HG03135 (cell line): ENCODE data around the gene ATXN2.
"Not testable (repeated sequence)": the region's sequence is repeated elsewhere in the genome, so short reads cannot be mapped to it uniquely, and the experiment has no call there.

Experiments used
- ATAC-seq: cut with Tn5 transposase; IDR thresholded peaks from one replicate; pipeline ENCODE4 v1.9.1; 2021; ENCODE audit warnings: mild to moderate bottlenecking, moderate library complexity; ENCODE audit not compliant: unreplicated experiment

The ATXN2 gene

DNA sequence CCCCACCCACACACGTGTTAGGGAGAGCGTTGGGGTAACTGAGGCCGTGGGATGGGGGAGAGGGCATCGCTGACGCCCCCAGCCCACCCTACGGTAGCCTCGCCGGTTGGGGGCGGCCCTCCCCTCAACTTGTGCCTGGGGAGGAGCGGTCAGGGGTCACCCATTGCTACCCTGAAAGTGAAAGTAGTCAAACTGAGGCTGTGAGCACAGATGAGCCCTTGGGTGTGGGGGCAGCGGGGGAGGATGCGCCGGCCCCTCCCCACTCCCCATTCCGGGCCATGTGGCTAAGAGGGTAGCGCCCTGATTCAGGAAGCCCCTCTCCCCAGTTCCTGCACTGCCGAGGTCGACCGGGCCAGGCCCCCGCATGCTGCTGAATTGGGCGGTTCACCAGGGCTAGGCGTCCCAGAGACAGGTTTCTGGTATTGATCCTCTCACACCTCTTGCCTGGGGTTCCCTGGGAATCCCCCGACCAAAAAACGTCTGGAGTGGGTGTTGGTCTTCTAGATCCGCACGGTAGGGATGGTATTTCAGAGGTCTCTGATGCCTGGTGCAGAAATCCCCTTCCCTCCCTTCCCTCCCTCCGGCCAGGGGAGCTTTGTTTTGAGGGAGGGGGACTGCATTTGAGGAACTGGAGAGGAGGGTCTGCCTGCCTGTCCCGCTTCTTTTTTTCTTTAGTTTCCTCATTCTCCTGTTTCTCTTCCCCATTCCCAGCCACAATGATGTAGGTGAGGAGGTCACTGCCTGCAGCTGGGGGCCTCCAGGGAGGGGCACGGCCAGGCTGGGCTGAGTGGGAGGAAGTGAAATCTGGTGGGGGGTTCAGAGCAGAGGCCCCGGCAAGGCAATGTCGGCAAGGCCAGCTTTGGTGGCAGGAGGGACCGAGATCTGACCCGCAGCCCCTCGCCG is 192.4 kb downstream of the ATXN2 start:
- no peak for ATAC-seq

DNA sequence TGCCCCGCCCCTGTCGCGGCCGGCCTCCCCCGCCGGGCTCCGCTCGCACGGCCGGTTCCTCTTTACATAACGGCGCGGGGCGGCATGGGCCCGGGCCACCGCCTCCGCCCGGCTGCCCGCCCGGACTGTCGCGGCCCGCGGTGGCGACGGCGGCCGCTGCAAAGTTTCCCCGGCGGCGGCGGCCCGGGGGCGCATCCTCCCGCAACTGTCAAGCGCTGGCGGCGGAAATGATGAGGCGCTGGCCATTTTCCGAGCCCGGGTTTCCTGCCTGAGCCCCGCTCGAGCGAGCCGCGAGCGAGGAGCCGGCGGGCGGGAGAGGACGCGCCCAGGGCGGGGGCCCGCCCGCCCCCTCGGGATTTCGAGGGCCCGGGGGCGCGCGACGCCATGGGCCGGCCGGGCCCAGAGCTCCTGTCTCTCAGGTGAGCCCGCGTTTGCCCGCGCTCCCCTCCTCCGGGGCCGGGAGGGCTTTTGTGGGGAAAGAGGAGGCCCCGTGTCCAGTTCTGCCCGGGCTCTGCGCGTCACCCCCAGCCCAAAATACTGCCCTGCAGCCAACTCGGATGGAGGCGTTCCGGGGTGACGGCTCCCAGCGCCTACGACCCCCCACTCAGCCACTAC is 193.1 kb downstream of the ATXN2 start, which contains the start of gene SH2B3:
SH2B3 (plus strand) TSS at position 65 of the 615 bp plus-strand sequence. CDS start 12,223 bp downstream, outside the sequence.
- ATAC-seq = peak; percentile 11

DNA sequence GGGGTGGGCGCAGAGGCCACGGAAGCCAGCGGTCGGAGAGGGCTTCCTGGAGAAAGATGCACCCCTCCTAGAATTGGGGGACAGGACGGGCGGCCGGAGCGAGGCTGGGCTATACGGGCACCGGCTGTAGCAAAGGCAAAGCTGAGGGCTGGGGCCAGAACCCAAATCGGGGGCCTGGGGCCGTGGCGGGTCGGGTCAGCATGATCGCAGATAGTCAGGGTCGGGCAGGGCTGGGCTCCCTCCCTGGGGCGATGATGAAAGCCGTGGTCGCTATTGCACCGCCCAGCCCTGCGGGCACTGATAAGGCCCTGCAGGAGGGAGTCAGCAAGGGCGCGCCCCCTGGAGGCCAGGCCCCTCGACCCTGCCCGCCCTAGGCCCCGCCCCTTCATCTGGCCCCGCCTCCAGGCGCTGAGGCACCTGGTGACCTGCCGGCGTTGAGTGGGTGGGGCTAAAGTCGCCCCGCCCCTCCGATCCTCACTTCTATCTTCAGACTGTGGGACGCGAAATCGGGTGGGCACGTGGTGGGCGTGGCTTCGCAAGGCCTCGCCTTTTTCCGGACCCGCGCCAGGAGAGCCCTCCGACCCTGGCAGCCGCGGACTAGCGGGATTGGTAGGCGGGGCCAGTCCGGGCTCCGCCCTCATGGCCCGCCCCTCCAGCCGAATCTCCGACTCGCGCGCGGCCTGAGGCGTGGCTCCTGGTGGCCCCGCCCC is 193.8 kb downstream of the ATXN2 start:
- peak; percentile 59 for ATAC-seq

DNA sequence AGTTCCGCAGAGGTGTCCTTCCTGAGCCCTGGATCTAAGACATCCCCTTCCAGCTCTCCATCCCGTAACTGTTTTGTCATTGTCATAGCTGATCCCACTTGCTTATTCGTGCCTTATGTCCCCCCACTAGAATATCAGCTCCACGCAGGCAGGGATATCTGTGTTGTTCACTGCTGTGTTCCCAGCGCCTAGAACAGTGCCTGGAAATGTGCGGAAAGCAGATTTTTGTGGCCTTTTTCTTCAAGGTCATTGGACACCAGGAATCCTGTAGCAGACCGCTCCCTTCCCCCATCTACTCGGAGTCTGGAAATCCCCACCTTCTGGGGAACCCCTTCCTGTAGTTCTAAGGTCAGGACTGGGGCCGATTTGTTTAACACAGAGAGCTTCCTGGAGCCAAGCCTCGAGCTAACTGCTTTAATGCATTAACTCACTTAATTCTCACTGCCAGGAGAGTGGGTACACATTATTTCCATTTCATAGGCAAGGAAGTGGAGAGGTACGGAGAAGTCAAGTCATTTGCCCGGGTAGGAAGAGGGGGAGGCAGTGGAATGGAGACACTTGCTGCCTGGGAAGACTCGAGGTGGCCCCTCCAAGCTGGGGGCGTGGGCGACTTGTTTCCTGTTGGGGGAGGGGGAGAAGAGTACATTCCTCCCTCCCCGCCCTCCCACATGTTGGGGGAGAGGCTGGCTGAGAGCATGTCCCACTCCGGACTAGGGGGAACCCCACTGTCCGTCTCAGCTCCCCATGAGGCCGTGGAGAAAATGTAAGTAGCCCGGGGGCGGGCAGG is 194.6 kb downstream of the ATXN2 start:
- ATAC-seq = peak; percentile 2

DNA sequence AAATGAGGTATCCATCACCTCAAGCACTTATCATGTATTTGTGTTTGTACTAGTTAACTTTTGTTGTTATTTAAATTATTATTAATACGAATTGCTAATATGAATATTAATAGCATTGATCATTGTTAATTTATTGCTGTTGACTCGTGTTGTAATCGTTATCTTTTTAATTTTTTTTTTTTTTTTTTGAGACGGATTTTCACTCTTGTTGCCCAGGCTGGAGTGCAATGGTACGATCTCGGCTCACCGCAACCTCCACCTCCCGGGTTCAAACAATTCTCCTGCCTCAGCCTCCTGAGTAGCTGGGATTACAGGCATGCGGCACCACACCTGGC is 196.7 kb downstream of the ATXN2 start:
- ATAC-seq = not testable (repeated sequence)
